Measurements from ENCODE around the gene USP21. TPM values are rescaled to one million over a fixed set of nuclear protein-coding genes. Genes with fewer than 3 reads are reported as not detected.

Gene USP21
- total and polyA plus RNA-seq, 2 of the 13 experiments (the other 11 are each of a cell fraction or from before 2014, with no cell fraction given): 10.1 to 33.1 TPM

GRCh38 chr1:161180639-161181038 lies 21.3 kb downstream of the USP21 start:
- H3K9me3 ChIP-seq (ENCODE audit: low read length): no peaks in the 10 kb centered on the region
- no peak overlapping the region for H3K4me3 ChIP-seq (replicated peaks in 1 of 3; ENCODE audit: insufficient read depth in 1 of 3, low read depth in 2 of 3, low read length in 3 of 3)
- H3K27me3 ChIP-seq (ENCODE audit: control insufficient read depth in 1 of 2, insufficient read depth in 2 of 2, low read length in 2 of 2): no peaks in the 10 kb centered on the region; a peak in 1 of 5 replicates
- peaks cover 18% of the 10 kb centered on the region for H3K4me1 ChIP-seq (ENCODE audit: insufficient read depth, low read length)
- ATAC-seq (no peak), FAIRE-seq (no peak), DNase-seq (ENCODE audit: low spot score) (no peak)
- no TSS peak for BruUV-seq (replicated peaks)
- ChIA-PET POLR2A (no interaction called here), CTCF (ENCODE audit: low intra/inter-chr PET ratio, low total read pairs) (interaction anchor here (1.2 kb wide), 1 partner anchor 201 kb away, joined by 4 read pairs; no protein-coding TSS in a partner anchor)
- no peaks in the 10 kb centered on the region; a peak in 3 of 5 replicates for H3K36me3 ChIP-seq (replicated peaks in 1 of 2; ENCODE audit: control insufficient read depth in 1 of 2, insufficient read depth in 2 of 2, low read length in 2 of 2)
- intact Hi-C loops (cut with micrococcal nuclease; ENCODE audit: unreplicated experiment) (no loop called here), in situ Hi-C loops (cut with HindIII; ENCODE audit: extremely low pct_ligation_motif_present, low pct_unique_long_range_greater_than_20kb) (no loop called here)
- WGBS (ENCODE audit: low lambda C conversion rate): 3% methylated on average over 1 of the region's 1 CpG
- peaks cover 10% of the 10 kb centered on the region for H3K79me2 ChIP-seq (ENCODE audit: insufficient read depth, low read length)
- H3K27ac ChIP-seq (ENCODE audit: extremely low read length, insufficient read depth, low read length): no peak overlapping the region
- no peak overlapping the region for H3K4me2 ChIP-seq (ENCODE audit: low read depth, low read length)
- H3K9ac ChIP-seq (ENCODE audit: insufficient read depth, low read depth, low read length): no peak overlapping the region
- no peaks in the 10 kb centered on the region for H4K20me1 ChIP-seq (ENCODE audit: insufficient read depth, low read length)
- H2AFZ ChIP-seq (ENCODE audit: low read length): no peak overlapping the region
- TF ChIP-seq STAG1 (CRISPR knock-in tag; IDR thresholded peaks at IDR 0.05): peak; percentile 57
- TF ChIP-seq, protein P1, sequence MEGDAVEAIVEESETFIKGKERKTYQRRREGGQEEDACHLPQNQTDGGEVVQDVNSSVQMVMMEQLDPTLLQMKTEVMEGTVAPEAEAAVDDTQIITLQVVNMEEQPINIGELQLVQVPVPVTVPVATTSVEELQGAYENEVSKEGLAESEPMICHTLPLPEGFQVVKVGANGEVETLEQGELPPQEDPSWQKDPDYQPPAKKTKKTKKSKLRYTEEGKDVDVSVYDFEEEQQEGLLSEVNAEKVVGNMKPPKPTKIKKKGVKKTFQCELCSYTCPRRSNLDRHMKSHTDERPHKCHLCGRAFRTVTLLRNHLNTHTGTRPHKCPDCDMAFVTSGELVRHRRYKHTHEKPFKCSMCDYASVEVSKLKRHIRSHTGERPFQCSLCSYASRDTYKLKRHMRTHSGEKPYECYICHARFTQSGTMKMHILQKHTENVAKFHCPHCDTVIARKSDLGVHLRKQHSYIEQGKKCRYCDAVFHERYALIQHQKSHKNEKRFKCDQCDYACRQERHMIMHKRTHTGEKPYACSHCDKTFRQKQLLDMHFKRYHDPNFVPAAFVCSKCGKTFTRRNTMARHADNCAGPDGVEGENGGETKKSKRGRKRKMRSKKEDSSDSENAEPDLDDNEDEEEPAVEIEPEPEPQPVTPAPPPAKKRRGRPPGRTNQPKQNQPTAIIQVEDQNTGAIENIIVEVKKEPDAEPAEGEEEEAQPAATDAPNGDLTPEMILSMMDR (CRISPR knock-in tag; IDR thresholded peaks at IDR 0.05): peak; percentile 44; the same call in 1 of the 2 replicates
- no peak for TF ChIP-seq JDP2 (CRISPR knock-in tag; IDR thresholded peaks at IDR 0.05; ENCODE audit: borderline replicate concordance)

GRCh38 chr1:161182214-161182613 lies 22.9 kb downstream of the USP21 start:
- TF ChIP-seq AGO1 (IDR thresholded peaks at IDR 0.05; ENCODE audit: low read depth, low read length, poor library complexity, severe bottlenecking): no peak
- Histone ChIP-seq H4K20me1 (ENCODE audit: insufficient read depth, low read length) (no peaks in the 10 kb centered on the region), H2AFZ (ENCODE audit: low read length) (no peak overlapping the region), H3K36me3 (replicated peaks in 1 of 2; ENCODE audit: control insufficient read depth in 1 of 2, insufficient read depth in 2 of 2, low read length in 2 of 2) (no peaks in the 10 kb centered on the region), H3K4me1 (ENCODE audit: insufficient read depth, low read length) (peaks cover 13% of the 10 kb centered on the region), H3K27me3 (ENCODE audit: control insufficient read depth in 1 of 2, insufficient read depth in 2 of 2, low read length in 2 of 2) (no peaks in the 10 kb centered on the region; a peak in 1 of 5 replicates), H3K9me3 (ENCODE audit: low read length) (no peaks in the 10 kb centered on the region), H3K4me3 (replicated peaks in 1 of 3; ENCODE audit: insufficient read depth in 1 of 3, low read depth in 2 of 3, low read length in 3 of 3) (no peak overlapping the region), H3K27ac (ENCODE audit: extremely low read length, insufficient read depth, low read length) (no peak overlapping the region), H3K9ac (ENCODE audit: insufficient read depth, low read depth, low read length) (no peak overlapping the region), H3K79me2 (ENCODE audit: insufficient read depth, low read length) (peaks cover under 1% of the 10 kb centered on the region), H3K4me2 (ENCODE audit: low read depth, low read length) (no peak overlapping the region)
- ChIA-PET CTCF (ENCODE audit: low intra/inter-chr PET ratio, low total read pairs) (no interaction called here), POLR2A (no interaction called here)
- no peak for ATAC-seq
- intact Hi-C loops (cut with micrococcal nuclease; ENCODE audit: unreplicated experiment): no loop called here
- BruUV-seq (replicated peaks): no TSS peak
- DNase-seq (ENCODE audit: low spot score): no peak
- in situ Hi-C loops (cut with HindIII; ENCODE audit: extremely low pct_ligation_motif_present, low pct_unique_long_range_greater_than_20kb): no loop called here
- 79% methylated on average over 1 of the region's 1 CpG for WGBS (ENCODE audit: low lambda C conversion rate)
- no peak for FAIRE-seq
